Renal cortical epithelial cell (primary cell): ENCODE results near the gene BCAM. TPM values are rescaled to one million over a fixed set of nuclear protein-coding genes. Genes with fewer than 3 reads are reported as not detected.
"Not testable (repeated sequence)": the region's sequence is repeated elsewhere in the genome, so short reads cannot be mapped to it uniquely, and the experiment has no call there.

Experiments
- DNase-seq: peaks from one replicate; pipeline ENCODE4 v3.0.0-alpha.2; 2011; ENCODE audit warnings: low read depth
- total RNA-seq: library from RNA; depleted of rRNA; stranded (reverse); fragments of >200 nt; gene quantifications from 2 replicates; pipeline ENCODE4 v1.2.3, GENCODE V29; 2014

Gene BCAM
- total RNA-seq, 1 donor from 2014 or later, result 186 TPM

DNA sequence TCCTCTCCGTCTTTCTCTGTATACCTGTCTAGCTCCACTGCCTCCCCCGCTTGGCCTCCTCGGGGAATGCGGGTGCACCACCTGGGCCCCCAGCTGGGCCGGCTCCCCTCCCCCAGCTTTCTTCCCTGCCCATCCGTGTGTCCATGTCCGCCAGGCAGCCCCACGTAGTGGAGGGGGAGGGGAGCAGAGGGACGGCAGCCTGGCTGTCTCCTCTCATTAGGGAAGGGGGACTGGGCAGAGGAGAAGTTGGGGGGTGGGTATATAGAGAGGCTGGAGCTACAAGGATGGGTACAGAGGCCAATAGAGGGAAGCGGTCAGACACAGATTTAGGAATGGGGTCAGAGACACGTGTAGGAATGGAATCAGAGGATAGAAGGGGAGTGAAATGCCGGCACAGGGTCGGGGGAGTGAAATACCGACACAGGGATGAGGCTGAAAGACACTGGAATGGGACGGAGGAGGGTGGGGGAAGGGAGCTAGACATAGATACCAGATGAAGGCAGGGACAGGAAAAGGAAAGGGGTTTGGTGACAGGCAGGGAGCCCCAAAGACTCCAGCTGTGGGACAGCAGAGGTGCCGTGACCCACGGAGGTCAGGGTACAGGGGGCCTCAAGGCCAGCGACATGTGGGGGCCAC, 40.0 kb downstream of the BCAM start:
- no peak for DNase-seq

DNA sequence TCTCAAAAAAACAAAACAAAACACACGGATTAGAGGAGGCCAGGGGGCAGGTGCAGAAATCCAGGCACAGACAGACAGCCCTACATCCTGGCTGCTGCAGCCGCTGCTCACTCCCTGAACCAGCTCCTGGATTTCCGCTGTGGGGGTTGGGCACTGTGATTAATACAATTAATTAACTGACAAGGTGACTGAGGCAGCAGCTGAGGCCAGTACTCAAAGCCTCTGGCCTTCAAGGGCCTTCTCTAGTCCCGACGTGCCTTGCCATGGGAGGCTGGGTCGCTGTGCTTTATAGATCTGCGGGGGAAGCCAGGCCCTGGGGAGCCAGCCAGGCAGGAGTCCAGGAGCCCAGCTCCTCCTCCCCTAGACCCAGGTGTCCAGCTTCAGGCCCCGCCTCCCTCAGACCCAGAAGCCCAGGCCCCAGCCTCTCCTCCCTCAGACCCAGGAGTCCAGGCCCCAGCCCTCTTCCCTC, 41.8 kb downstream of the BCAM start:
- DNase-seq, result no peak

DNA sequence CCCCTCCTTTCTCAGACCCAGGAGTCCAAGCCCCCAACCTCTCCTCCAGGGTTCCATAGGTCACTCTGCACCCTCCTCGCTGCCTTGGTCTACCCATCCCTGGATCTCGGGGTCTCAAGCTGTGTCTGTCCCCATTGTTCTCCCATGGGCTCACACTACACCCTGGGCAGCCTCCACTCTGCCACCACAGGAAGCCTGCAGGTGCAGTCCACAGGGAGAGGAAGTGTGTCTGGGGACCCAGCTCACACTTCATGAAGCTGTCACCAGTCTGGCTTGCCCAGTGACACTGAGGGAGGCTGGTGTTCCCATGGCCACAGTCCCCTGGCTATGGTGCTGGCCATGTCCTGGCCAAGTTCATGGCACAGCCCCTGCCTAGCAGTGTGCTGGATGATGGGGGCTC, 42.5 kb downstream of the BCAM start:
- no peak for DNase-seq

DNA sequence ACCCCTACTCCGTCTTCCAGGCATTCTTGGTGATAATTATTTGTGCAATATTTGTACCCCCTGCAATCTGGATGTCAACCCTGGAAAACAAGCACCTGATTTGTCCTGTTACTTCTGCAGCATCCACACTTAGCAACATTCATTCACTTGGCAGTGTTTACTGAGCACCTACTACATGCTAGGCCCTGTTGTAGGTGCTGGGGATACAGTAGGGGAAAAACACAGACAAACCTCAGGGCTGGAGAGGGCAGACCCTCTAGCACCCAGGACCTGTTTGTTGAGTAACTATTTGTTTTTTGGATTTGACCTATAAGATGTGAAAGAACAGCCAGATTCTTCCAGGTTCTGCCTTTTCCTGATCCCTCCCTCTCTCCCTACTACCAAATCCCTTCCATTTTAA, 46.7 kb downstream of the BCAM start:
- DNase-seq, result no peak

DNA sequence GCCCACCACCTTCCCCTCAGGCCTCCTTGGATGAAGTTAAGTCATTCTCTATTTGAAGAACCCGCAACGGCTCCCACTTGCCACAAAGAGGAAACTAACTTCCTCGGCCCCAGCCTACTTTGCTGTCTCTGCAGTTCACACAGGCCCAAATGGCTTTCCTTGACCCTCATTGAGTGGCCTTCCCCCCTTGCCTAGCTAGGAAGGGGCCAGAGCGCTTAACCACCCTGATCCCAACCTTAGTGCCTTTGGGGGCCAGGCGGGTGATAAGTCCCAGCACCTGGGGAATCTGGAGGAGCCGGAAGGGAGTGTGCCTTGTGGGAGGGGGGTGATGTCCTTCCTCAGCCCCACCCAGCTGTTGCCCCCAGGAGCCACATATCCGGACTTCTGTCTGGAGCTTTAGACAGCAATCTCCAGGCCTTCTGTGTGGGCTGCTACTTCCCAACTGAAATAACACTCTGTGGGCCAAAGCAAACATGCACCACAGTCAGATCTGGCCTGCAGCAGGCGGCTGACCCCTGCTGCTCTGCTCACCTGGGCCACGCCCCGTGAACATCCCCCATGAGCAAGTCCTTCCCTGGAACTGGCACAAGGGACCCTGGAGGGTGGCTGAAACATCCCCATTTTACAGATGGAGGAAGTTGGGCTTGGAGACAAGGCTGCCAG, 47.6 kb downstream of the BCAM start:
- DNase-seq, result no peak

DNA sequence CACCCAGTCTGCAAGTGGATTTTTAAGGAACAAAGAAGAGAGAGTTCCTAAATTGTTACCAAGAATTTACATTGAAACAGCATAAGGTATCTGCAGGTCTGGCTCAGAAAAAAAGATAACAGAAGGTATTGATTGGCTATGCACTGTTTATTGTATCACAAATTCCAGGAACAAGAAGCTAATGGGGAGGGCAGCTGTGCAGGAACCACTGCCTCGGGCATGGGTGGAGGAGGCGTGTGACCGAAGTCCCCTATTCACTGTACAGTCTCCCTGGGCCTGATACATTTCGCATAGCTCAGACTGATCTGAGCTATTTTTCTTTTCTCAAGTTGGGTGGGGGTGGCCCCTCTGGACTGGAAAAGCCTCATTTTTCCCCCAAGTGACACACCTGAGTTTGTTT, 48.9 kb downstream of the BCAM start:
- no peak for DNase-seq

DNA sequence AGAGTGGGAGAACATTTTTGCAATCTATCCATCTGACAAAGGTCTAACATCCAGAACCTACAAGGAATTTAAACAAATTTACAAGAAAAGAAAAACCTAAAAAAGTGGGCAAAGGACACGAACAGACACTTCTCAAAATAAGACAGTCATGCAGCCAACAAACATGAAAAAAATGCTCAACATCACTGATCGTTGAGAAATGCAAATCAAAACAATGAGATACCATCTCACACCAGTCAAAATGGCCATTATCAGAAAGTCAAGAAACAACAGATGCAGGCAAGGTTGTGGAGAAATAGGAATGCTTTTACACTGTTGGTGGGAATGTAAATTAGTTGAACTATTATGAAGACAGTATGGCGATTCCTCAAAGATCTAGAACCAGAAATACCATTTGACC, 52.7 kb downstream of the BCAM start:
- not testable (repeated sequence) for DNase-seq

DNA sequence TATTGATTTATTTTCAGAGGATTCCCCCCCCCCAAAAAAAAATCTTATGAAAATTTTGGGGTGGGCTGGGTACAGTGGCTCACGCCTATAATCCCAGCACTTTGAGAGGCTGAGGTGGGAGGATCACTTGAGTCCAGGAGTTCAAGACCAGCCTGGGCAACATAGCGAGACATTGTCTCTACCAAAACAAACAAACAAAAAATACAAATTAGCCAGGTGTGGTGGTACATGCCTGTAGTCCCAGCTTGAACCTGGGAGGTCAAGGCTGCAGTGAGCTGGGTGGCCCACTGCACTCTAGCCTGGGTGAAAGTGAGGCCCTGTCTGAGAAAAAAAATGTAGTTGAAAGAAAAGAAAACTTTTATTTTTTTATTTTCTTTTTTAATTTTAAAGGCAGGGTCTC, 55.1 kb downstream of the BCAM start:
- no peak for DNase-seq

DNA sequence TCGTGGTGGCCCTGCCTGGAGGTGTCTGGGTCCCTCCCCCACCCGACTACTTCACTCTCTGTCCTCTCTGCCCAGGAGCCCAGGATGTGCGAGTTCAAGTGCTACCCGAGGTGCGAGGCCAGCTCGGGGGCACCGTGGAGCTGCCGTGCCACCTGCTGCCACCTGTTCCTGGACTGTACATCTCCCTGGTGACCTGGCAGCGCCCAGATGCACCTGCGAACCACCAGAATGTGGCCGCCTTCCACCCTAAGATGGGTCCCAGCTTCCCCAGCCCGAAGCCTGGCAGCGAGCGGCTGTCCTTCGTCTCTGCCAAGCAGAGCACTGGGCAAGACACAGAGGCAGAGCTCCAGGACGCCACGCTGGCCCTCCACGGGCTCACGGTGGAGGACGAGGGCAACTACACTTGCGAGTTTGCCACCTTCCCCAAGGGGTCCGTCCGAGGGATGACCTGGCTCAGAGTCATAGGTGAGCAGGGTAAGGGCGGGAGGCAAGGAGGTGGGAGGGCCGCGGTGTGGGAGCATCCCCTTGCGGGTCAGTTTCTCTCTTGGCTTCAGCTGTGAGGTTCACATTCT, 56.4 kb downstream of the BCAM start:
- DNase-seq, result no peak

DNA sequence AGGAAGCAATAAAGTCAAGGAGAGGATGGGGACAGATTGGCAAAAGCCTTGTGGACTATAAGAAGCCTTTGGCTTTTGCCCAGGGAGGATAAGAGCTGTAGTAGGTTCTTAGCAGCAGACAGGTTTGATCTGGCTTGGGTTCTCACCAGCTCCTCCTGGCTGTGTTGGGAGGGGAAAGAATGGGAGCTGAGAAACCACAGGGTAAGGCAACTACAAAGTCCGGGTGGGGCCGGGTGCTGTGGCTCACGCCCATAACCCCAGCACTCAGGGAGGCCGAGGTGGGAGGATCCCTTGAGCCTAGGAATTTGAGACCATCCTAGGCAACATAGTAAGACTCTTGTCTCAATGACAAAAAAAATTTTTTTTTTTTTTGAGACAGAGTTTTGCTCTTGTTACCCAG, 57.8 kb downstream of the BCAM start:
- no peak for DNase-seq

DNA sequence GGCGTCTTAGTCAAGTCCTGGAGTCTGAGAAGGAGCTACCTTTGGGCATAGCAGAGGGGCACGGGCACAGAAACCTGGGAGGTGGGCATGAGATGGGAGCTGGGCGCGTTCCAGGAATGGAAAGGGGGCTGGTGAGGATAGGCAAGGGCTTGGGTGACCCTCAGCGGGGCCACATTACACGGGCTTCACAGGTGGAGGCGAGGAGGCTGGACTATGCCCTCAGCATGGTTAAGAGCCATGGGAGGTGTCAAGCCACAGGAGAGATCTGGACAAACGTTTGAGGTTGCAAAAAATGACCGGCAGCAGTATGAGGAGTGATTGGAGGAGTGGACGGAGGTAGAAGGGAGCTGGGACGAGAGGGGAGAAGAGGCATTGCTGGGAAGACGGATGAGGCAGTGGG, 58.7 kb downstream of the BCAM start:
- no peak for DNase-seq

DNA sequence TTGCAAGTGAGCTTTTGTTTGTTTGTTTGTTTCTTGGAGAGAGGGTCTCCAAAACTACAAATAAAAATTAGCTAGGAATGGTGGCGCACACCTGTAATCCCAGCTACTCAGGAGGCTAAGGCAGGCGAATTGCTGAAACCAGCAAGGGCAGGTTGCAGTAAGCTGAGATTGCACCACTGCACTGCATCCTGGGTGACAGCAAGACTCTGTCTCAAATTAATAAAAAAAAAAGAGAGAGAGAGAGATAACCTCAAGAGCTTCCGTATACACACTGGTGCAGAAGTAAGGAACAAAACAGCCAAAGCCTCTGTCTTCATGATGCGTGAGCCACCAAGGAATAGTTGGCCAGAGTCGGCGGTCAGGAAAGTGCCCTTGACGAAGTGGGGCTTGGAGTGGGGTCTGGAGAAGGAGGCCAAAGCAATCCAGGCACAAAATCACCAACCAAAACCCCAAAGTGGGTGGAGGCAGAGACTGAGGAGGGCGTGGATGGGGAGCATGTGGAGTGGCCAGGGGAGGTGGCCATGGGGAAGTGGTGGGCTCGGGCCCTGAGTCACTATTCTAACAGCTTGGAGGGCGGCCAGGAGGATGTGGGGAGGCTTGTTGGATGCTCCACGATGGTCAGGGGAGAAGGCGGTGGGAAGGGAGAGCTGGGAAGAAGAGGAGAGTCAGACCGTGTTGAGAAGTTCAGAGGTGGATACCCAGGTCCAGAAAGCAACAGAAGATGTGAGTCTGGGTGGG, 61.0 kb downstream of the BCAM start:
- no peak for DNase-seq

Other genes with a start within 250 kb of the BCAM start
- 0.17 and 2.7 TPM in 2 replicates for gene IGSF23, start 195.5 kb upstream of the BCAM start, total RNA-seq
- 230 and 248 TPM in 2 replicates for gene PVR, start 165.2 kb upstream of the BCAM start, total RNA-seq
- under 0.01 and 9.4 TPM in 2 replicates for gene CEACAM19, start 137.6 kb upstream of the BCAM start, total RNA-seq
- not detected in 2 replicates for gene CEACAM16, start 110.0 kb upstream of the BCAM start, total RNA-seq
- gene BCL3, start 60.4 kb upstream of the BCAM start, total RNA-seq, result 2.3 and 10.8 TPM in 2 replicates
- 2.4 and 23.1 TPM in 2 replicates for gene CBLC, start 31.2 kb upstream of the BCAM start, total RNA-seq
- gene NECTIN2, start 37.2 kb downstream of the BCAM start, total RNA-seq, result 119 and 183 TPM in 2 replicates
- gene TOMM40, start 82.2 kb downstream of the BCAM start, total RNA-seq, result 65.9 and 71.9 TPM in 2 replicates
- 14.8 and 38.3 TPM in 2 replicates for gene APOE, start 96.7 kb downstream of the BCAM start, total RNA-seq
- gene APOC1, start 105.5 kb downstream of the BCAM start, total RNA-seq, result 0.20 and 5.4 TPM in 2 replicates
- gene APOC4, start 133.1 kb downstream of the BCAM start, total RNA-seq, result not detected in 2 replicates
- gene APOC2, start 136.9 kb downstream of the BCAM start, total RNA-seq, result not detected in 2 replicates
- 18.4 and 77.4 TPM in 2 replicates for gene CLPTM1, start 146.3 kb downstream of the BCAM start, total RNA-seq
- 21.2 and 25.9 TPM in 2 replicates for gene RELB, start 192.4 kb downstream of the BCAM start, total RNA-seq
- gene CLASRP, start 229.9 kb downstream of the BCAM start, total RNA-seq, result 7.5 and 25.1 TPM in 2 replicates